Adrenal gland (tissue), 12 donors: ENCODE measurements around the gene MARCHF3. TPM values are rescaled to one million over a fixed set of nuclear protein-coding genes. Genes with fewer than 3 reads are reported as not detected.

Experiments used
- DNase-seq, 7 donors: peaks; one replicate each; pipeline ENCODE4 v3.0.0-alpha.2; 2019 to 2020
- H3K27ac ChIP-seq, 5 donors: fragments of 200-600 bp; sonication (generic) in 4 of 5; 1 replicate in 3 of 5; 2 replicates in 2 of 5; pipeline versions ENCODE4 v1.5.1 to v1.8.0; 2016 to 2020; ENCODE audit warnings: mild to moderate bottlenecking in 1 of 5
- H3K27me3 ChIP-seq: fragments of 200-600 bp; 2 replicates; pipeline ENCODE4 v1.8.0; 2021
- H3K36me3 ChIP-seq, 2 donors: fragments of 200-600 bp; replicated peaks in 1 of 2; 1 replicate in 1 of 2; 2 replicates in 1 of 2; pipeline versions ENCODE4 v1.5.1 to v1.8.0; 2018 to 2022
- H3K4me1 ChIP-seq, 2 donors: fragments of 200-600 bp; replicated peaks in 1 of 2; 1 replicate in 1 of 2; 2 replicates in 1 of 2; pipeline versions ENCODE4 v1.5.1 to v1.8.0; 2018 to 2021
- H3K4me3 ChIP-seq, 4 donors: fragments of 200-600 bp; sonication (generic) in 3 of 4; one replicate each; pipeline ENCODE4 v1.5.1; 2016 to 2018
- H3K9me3 ChIP-seq, 3 donors: fragments of 200-600 bp; sonication (generic) in 1 of 3; replicated peaks in 1 of 3; 1 replicate in 2 of 3; 2 replicates in 1 of 3; pipeline versions ENCODE4 v1.5.1 to v1.8.0; 2016 to 2021
- POLR2A ChIP-seq, 2 donors: fragments of 450-650 bp; IDR thresholded peaks; one replicate each; pipeline ENCODE4 v1.6.1; 2017; ENCODE audit warnings: antibody characterized with exemption in 2 of 2, mild to moderate bottlenecking in 2 of 2, moderate library complexity in 1 of 2
- WGBS, 4 donors: extraction: QIAGEN DNeasy Blood & Tissue Kit in 2 of 4; methylation state at CpG; one replicate each; pipeline versions ENCODE4 v1.1.5 to v1.1.7; 2013 to 2017; 5-methylcytosine and 5-hydroxymethylcytosine counted together
- intact Hi-C, 2 donors: fragments of 100-400 bp; cut with DNase I; formaldehyde crosslinking; loops; one replicate each; pipeline versions ENCODE4 v1.14.1 to v1.15.0; 2022 to 2023
- polyA plus RNA-seq, 3 donors: library from polyadenylated mRNA; stranded (reverse); fragments of 200-250 nt in 2 of 3; fragments of 350-450 nt in 1 of 3; fragmentation: Illumina TruSeq in 1 of 3; extraction: RNeasy Lipid Tissue Mini Kit (QIAGEN cat#74804) in 1 of 3; gene quantifications; one replicate each; pipeline ENCODE4 v1.2.3, GENCODE V29; 2013 to 2014
- total RNA-seq, 9 donors: library from RNA; depleted of rRNA in 4 of 9; stranded (reverse); fragments of >200 nt in 4 of 9; fragments of 120-200 nt in 1 of 9; fragmentation: NEBNext Ultra II Directional in 1 of 9; extraction: Animal tissue kit (Norgen Biotek cat#: 25700) in 1 of 9; gene quantifications; one replicate each; pipeline versions ENCODE4 v1.1.0 to v1.2.4, GENCODE V29; 2013 to 2023
- TF ChIP-seq, protein P1 (sequence below), 6 experiments: fragments of 450-650 bp in 4 of 6; fragments of 200-600 bp in 2 of 6; sonication (generic) in 1 of 6; IDR thresholded peaks; 1 replicate in 5 of 6; 2 replicates in 1 of 6; pipeline versions ENCODE4 v1.5.1 to v1.8.0; 2016 to 2021; ENCODE audit warnings: antibody characterized with exemption in 6 of 6, mild to moderate bottlenecking in 2 of 6, moderate library complexity in 1 of 6
- donor health status: healthy with polysubstance abuse.
- donor health status: Bipolar disorder and iron deficiency.
- donor health status: DM: yes; HTN: yes; CAD: no.
- donor health status: DM: no; HTN: no; CAD: no.
- donor health status: DM: no; HTN: no; CAD: no.
- donor health status: DM: yes; HTN: yes; CAD: no.

Gene MARCHF3
- total and polyA plus RNA-seq, 12 donors: 3.9 to 48.9 (median 12.2) TPM

DNA sequence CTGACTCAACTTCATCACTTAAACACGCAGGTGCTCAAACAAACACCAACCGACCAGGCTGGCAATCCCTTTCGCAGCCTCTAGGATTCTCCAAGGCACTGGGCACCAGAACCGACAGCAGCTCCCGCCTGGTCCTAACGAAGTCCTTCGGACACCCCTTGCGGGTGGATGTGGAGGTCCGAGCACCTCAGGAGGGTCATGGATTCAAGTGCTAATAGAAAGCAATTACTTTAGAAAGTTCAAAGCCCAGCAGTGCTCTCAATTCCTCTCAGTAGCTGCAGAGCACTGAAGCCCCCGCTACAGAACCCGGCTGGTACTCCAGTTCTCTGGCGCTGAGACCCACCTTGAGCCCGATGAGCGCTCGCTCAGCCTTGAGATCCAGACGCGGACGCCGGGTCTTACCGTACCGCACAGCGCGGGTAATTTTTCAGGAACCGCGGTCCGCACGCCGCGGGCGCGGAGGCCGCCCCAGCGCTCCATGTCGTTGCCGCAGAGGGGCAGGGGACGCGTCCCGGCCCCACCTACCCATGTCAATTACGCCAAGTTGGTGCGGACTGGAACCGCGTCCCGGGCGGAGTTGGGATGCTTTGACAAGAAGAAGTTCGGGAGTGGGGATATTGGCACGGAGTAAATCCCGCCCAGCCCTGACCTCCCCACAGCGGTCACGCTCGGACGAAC, 638 bp downstream of the MARCHF3 start:
- 0 to 3% (median 1%) methylated on average over 13 to 51 of the region's 51 CpGs for WGBS, 4 donors
- Histone ChIP-seq H3K4me1 (peaks cover 10 to 33% of the 10 kb centered on the region in 2 donors), H3K27me3 (no peaks in the 10 kb centered on the region), H3K27ac (peak overlapping the region; percentile 88 to 94 (median 92)), H3K4me3 (peak overlapping the region; percentile 41 to 85 (median 76)), H3K9me3 (no peaks in the 10 kb centered on the region), H3K36me3 (no peaks in the 10 kb centered on the region)
- TF ChIP-seq POLR2A (IDR thresholded peaks at IDR 0.05): peak in 1 of 2 donors; percentile 43
- TF ChIP-seq, protein P1, sequence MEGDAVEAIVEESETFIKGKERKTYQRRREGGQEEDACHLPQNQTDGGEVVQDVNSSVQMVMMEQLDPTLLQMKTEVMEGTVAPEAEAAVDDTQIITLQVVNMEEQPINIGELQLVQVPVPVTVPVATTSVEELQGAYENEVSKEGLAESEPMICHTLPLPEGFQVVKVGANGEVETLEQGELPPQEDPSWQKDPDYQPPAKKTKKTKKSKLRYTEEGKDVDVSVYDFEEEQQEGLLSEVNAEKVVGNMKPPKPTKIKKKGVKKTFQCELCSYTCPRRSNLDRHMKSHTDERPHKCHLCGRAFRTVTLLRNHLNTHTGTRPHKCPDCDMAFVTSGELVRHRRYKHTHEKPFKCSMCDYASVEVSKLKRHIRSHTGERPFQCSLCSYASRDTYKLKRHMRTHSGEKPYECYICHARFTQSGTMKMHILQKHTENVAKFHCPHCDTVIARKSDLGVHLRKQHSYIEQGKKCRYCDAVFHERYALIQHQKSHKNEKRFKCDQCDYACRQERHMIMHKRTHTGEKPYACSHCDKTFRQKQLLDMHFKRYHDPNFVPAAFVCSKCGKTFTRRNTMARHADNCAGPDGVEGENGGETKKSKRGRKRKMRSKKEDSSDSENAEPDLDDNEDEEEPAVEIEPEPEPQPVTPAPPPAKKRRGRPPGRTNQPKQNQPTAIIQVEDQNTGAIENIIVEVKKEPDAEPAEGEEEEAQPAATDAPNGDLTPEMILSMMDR (IDR thresholded peaks at IDR 0.05): peak; percentile 37 to 66 (median 60)
- peak; percentile 61 to 88 (median 79) for DNase-seq
- intact Hi-C loops: loop anchor here in 1 of 2 donors (10.0 kb wide), 1 partner anchor 195 kb away; no protein-coding TSS in a partner anchor

DNA sequence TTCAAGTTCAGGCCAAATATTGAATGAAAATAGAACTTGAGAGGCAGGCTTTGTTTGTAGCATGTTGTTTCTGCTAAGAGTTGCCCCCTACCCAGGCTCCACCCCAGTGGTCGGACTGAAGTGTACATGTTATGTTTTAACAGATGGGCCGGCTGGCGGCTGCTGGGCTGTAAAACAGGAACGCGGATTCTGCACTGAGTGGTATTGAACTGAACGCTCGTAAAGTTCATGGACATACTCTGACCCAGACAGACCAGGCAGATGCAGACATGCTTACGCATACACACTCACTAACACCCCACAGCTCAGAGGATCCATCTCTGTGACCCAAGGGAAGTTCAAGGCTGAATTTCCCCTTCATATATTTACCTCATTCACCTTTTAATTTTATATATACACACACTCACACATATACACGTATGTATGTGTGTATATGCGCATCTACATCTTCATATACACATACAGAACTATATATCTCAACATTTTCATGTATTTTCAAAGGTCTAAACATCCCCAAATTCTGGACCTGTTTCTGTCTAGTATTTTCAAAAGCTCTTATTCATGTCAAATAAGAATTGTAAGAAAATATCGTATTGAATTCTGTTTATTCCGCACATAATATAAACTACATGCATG, 1.4 kb downstream of the MARCHF3 start:
- 24 to 46% (median 37%) methylated on average over 12 of the region's 12 CpGs for WGBS, 4 donors
- TF ChIP-seq, protein P1 (IDR thresholded peaks at IDR 0.05): peak in 1 of 6 experiments; percentile 5
- TF ChIP-seq POLR2A (IDR thresholded peaks at IDR 0.05): peak in 1 of 2 donors; percentile 21

GRCh38 chr5:127027539-127027938, 2.8 kb downstream of the MARCHF3 start:
- Histone ChIP-seq H3K9me3 (no peaks in the 10 kb centered on the region), H3K4me1 (peaks cover 10 to 33% of the 10 kb centered on the region in 2 donors), H3K36me3 (no peaks in the 10 kb centered on the region), H3K27me3 (no peaks in the 10 kb centered on the region), H3K4me3 (no peak overlapping the region), H3K27ac (no peak overlapping the region)
- DNase-seq: no peak
- WGBS, 4 donors: 82 to 97% (median 92%) methylated on average over 1 of the region's 1 CpG
- intact Hi-C loops: no loop called here
- TF ChIP-seq, protein P1 (IDR thresholded peaks at IDR 0.05): no peak
- no peak for TF ChIP-seq POLR2A (IDR thresholded peaks at IDR 0.05)

More for the DNA sequence above, 1.4 kb downstream of the MARCHF3 start:
- no peaks in the 10 kb centered on the region for H3K36me3 ChIP-seq
- peak overlapping the region in 2 of 4 donors; percentile 71 to 80 for H3K4me3 ChIP-seq
- H3K9me3 ChIP-seq: no peaks in the 10 kb centered on the region
- intact Hi-C loops: no loop called here
- H3K27ac ChIP-seq: peak overlapping the region in 3 of 5 donors; percentile 24 to 92 (median 92)
- peaks cover 10 to 33% of the 10 kb centered on the region in 2 donors for H3K4me1 ChIP-seq
- DNase-seq: peak; percentile 38 to 74 (median 43)
- H3K27me3 ChIP-seq: no peaks in the 10 kb centered on the region

DNA sequence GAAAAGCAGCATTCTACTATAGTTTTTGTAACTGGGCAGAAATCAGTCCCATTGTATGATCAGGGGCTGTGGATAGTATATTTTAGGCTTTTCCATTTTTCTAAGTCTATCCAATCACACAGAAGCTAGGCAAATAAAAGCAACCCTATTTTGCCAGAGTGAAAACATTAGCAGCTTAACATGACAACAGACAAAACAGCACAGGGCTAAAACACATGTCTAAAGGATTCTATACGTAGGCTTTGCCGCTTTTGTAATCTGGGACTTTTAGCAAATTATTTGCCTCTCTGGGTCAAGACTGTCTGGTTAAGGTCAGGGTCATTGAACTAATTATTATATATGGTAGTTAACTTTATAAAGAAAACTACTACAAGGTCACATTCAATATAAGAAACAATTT, 4.2 kb downstream of the MARCHF3 start:
- Histone ChIP-seq H3K9me3 (no peaks in the 10 kb centered on the region), H3K4me1 (peaks cover 10 to 29% of the 10 kb centered on the region in 2 donors), H3K27ac (no peak overlapping the region), H3K4me3 (no peak overlapping the region), H3K36me3 (no peaks in the 10 kb centered on the region), H3K27me3 (no peaks in the 10 kb centered on the region)
- WGBS, 4 donors: 78 to 94% (median 83%) methylated on average over 2 of the region's 2 CpGs
- TF ChIP-seq, protein P1 (IDR thresholded peaks at IDR 0.05): no peak
- no peak for TF ChIP-seq POLR2A (IDR thresholded peaks at IDR 0.05)
- DNase-seq: no peak
- intact Hi-C loops: no loop called here
